ENCODE measurements around the gene SHROOM2. TPM values are rescaled to one million over a fixed set of nuclear protein-coding genes. Genes with fewer than 3 reads are reported as not detected.

Gene SHROOM2
- total RNA-seq, 1 experiment from 2014 or later: 13.9 TPM

- no peak overlapping the region for H2BK12ac ChIP-seq (ENCODE audit: insufficient read length, low read depth, low read length)
- H3K23me2 ChIP-seq (ENCODE audit: insufficient read length, low read depth, low read length, poor library complexity, severe bottlenecking): no peaks in the 10 kb centered on the region
- no peak overlapping the region for H2BK15ac ChIP-seq (ENCODE audit: low read depth, low read length)
- no peaks in the 10 kb centered on the region for H3K79me2 ChIP-seq (ENCODE audit: insufficient read depth, low read length)
- no peak overlapping the region; a peak in 1 of 7 replicates for H3K27ac Mint-ChIP-seq
- no peak overlapping the region for H3K27ac ChIP-seq (ENCODE audit: insufficient read length, low read depth, low read length)
- no peak overlapping the region for H2BK20ac ChIP-seq (ENCODE audit: low read depth, low read length, poor library complexity, severe bottlenecking)
- H2BK120ac ChIP-seq (ENCODE audit: low read depth, low read length, poor library complexity, severe bottlenecking): no peak overlapping the region
- H4K20me1 ChIP-seq (ENCODE audit: control insufficient read depth, insufficient read depth, insufficient read length): no peaks in the 10 kb centered on the region
- H3K9me3 Mint-ChIP-seq: peaks cover 21 to 42% of the 10 kb centered on the region in 2 experiments
- H2BK5ac ChIP-seq (ENCODE audit: insufficient read length, low read length): no peak overlapping the region
- H3K9ac ChIP-seq (ENCODE audit: extremely low read depth, insufficient read length, low read length): no peak overlapping the region
- H3K27me3 ChIP-seq (ENCODE audit: insufficient read depth, low read length): no peaks in the 10 kb centered on the region
- no peak overlapping the region for H4K5ac ChIP-seq (ENCODE audit: insufficient read length, low read depth, low read length)
- H3K4me3 Mint-ChIP-seq: no peak overlapping the region
- no peak overlapping the region for H4K91ac ChIP-seq (ENCODE audit: insufficient read length, low read depth, low read length)
- peaks cover 10 to 29% (median 25%) of the 10 kb centered on the region in 3 experiments; a peak in 6 of 7 replicates for H3K36me3 Mint-ChIP-seq (ENCODE audit: insufficient read depth in 1 of 3, low read depth in 3 of 3)
- H3K56ac ChIP-seq (ENCODE audit: insufficient read length, low read depth, low read length): no peak overlapping the region
- H3K4me2 ChIP-seq (ENCODE audit: insufficient read depth, insufficient read length, low read length): no peak overlapping the region
- H3K18ac ChIP-seq (ENCODE audit: insufficient read length, low read depth, low read length): no peak overlapping the region
- H3K14ac ChIP-seq (ENCODE audit: insufficient read depth, low read length): no peak overlapping the region
- WGBS (ENCODE audit: extremely low coverage, insufficient read length, low lambda C conversion rate): no CpG with 5 or more reads among the region's 7 CpGs
- H2AK5ac ChIP-seq (ENCODE audit: insufficient read length, low read length): no peak overlapping the region
- DNase-seq: no peak
- H3K4ac ChIP-seq (ENCODE audit: low read depth, low read length): no peak overlapping the region
- H3K9me3 ChIP-seq (ENCODE audit: control insufficient read depth, low read depth, low read length): peaks cover 6% of the 10 kb centered on the region
- no peak overlapping the region for H3T11ph ChIP-seq (ENCODE audit: low read length)
- H2AFZ ChIP-seq (ENCODE audit: low read length): no peak overlapping the region
- H3K23ac ChIP-seq (ENCODE audit: insufficient read length, low read depth, low read length): no peak overlapping the region
- no peaks in the 10 kb centered on the region for H3K4me1 Mint-ChIP-seq
- H3K79me1 ChIP-seq (ENCODE audit: insufficient read depth, low read depth, low read length, poor library complexity, severe bottlenecking): no peaks in the 10 kb centered on the region
- no peaks in the 10 kb centered on the region for H3K4me1 ChIP-seq (ENCODE audit: insufficient read depth, low read length)
- H3K27me3 Mint-ChIP-seq (ENCODE audit: low read depth): no peaks in the 10 kb centered on the region
- no peak overlapping the region for H4K8ac ChIP-seq (replicated peaks; ENCODE audit: insufficient read length, low read depth, low read length)
- TF ChIP-seq CTCF (conservative IDR thresholded peaks at IDR 0.05): no peak
Measured at GRCh38 chrX:9737363-9737762, 48.9 kb upstream of the SHROOM2 start.
